Upper lobe of right lung (tissue), 1 donor: ENCODE data around the gene C3orf20. TPM values are rescaled to one million over a fixed set of nuclear protein-coding genes. Genes with fewer than 3 reads are reported as not detected.

Experiments
- ATAC-seq: fragments of 200-7000 bp; cut with Tn5 transposase; one replicate; pipeline ENCODE4 v1.9.1; 2020; ENCODE audit warnings: mild to moderate bottlenecking, moderate library complexity
- DNase-seq: peaks from one replicate; pipeline ENCODE4 v3.0.0-alpha.2; 2020
- H3K27ac ChIP-seq: fragments of 200-600 bp; one replicate; pipeline ENCODE4 v1.8.0; 2022
- H3K27me3 ChIP-seq: fragments of 200-600 bp; one replicate; pipeline ENCODE4 v1.8.0; 2022; ENCODE audit warnings: mild to moderate bottlenecking
- H3K36me3 ChIP-seq: fragments of 200-600 bp; one replicate; pipeline ENCODE4 v1.8.0; 2022
- H3K4me1 ChIP-seq: fragments of 200-600 bp; one replicate; pipeline ENCODE4 v1.8.0; 2022
- H3K4me3 ChIP-seq: fragments of 200-600 bp; one replicate; pipeline ENCODE4 v1.8.0; 2022; ENCODE audit warnings: mild to moderate bottlenecking
- H3K9me3 ChIP-seq: fragments of 200-600 bp; one replicate; pipeline ENCODE4 v1.8.0; 2022
- intact Hi-C: fragments of 100-400 bp; cut with DNase I; formaldehyde crosslinking; loops from one replicate; pipeline ENCODE4 v1.11.0; 2022
- total RNA-seq: library from RNA; stranded (reverse); fragmentation: NEBNext Ultra II Directional; extraction: Animal tissue kit (Norgen Biotek cat#: 25700); gene quantifications from one replicate; pipeline ENCODE4 v1.2.1, GENCODE V29; 2021
- TF ChIP-seq, protein P1 (sequence below): fragments of 200-600 bp; IDR thresholded peaks from one replicate; pipeline ENCODE4 v1.8.0; 2022; ENCODE audit warnings: antibody characterized with exemption
- donor health status: DM: no; HTN: yes; CAD: no; lungs with severe emphysema.

C3orf20 gene
- total RNA-seq, 1 donor from 2014 or later, result 0.14 TPM

DNA sequence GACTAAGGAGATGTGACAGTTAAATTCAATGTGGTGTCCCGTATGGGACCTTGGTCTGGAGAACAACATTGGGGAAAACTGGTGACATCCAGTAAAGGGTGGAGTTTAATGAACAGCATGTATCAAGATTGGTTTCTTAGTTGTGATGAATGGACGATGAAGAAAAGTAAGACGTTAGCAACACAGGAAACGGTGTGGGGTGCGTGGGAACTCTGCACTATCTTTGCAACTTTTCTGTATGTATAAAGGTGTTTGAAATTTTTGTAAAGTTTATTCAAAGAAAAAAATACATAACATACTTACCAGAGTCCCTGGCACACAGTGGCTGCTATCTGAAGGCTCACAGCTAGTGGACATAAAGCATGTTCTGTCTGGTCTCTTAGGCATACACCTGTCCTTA, 29.5 kb upstream of the C3orf20 start:
- H3K27ac ChIP-seq, result no peak overlapping the region
- H3K36me3 ChIP-seq, result no peaks in the 10 kb centered on the region
- TF ChIP-seq, protein P1, sequence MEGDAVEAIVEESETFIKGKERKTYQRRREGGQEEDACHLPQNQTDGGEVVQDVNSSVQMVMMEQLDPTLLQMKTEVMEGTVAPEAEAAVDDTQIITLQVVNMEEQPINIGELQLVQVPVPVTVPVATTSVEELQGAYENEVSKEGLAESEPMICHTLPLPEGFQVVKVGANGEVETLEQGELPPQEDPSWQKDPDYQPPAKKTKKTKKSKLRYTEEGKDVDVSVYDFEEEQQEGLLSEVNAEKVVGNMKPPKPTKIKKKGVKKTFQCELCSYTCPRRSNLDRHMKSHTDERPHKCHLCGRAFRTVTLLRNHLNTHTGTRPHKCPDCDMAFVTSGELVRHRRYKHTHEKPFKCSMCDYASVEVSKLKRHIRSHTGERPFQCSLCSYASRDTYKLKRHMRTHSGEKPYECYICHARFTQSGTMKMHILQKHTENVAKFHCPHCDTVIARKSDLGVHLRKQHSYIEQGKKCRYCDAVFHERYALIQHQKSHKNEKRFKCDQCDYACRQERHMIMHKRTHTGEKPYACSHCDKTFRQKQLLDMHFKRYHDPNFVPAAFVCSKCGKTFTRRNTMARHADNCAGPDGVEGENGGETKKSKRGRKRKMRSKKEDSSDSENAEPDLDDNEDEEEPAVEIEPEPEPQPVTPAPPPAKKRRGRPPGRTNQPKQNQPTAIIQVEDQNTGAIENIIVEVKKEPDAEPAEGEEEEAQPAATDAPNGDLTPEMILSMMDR, result no peak
- DNase-seq, result no peak
- no peak overlapping the region for H3K4me3 ChIP-seq
- no peaks in the 10 kb centered on the region for H3K9me3 ChIP-seq
- peaks cover 16% of the 10 kb centered on the region for H3K27me3 ChIP-seq
- H3K4me1 ChIP-seq, result no peaks in the 10 kb centered on the region
- ATAC-seq, result no peak
- intact Hi-C loops, result no loop called here

DNA sequence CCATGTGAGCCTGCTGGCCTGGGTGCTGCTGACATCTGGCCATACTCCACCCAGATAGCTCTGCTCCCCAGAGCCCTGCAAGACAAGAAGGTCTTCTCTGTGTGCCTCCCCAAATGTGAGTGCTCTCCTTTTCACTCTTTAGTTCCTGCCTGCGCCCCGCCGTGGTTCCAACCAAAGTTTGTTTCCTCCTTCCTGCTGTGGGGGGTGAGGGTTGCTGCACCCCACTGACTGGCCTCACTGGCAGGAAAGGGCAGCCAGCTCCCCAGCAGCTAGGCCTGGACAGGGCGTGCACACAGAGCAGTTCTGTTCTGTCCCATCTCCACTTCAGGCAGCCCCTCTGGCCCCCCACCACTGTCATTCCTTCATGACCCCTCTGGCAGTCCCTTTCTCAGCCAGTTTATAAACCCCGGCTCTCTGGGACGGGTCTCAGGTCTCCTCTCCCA, 28.8 kb upstream of the C3orf20 start:
- DNase-seq (no peak), ATAC-seq (no peak)
- Histone ChIP-seq H3K36me3 (no peaks in the 10 kb centered on the region), H3K9me3 (no peaks in the 10 kb centered on the region), H3K27me3 (peaks cover 11% of the 10 kb centered on the region), H3K4me3 (no peak overlapping the region), H3K4me1 (no peaks in the 10 kb centered on the region), H3K27ac (no peak overlapping the region)
- TF ChIP-seq, protein P1, result no peak
- intact Hi-C loops, result no loop called here

DNA sequence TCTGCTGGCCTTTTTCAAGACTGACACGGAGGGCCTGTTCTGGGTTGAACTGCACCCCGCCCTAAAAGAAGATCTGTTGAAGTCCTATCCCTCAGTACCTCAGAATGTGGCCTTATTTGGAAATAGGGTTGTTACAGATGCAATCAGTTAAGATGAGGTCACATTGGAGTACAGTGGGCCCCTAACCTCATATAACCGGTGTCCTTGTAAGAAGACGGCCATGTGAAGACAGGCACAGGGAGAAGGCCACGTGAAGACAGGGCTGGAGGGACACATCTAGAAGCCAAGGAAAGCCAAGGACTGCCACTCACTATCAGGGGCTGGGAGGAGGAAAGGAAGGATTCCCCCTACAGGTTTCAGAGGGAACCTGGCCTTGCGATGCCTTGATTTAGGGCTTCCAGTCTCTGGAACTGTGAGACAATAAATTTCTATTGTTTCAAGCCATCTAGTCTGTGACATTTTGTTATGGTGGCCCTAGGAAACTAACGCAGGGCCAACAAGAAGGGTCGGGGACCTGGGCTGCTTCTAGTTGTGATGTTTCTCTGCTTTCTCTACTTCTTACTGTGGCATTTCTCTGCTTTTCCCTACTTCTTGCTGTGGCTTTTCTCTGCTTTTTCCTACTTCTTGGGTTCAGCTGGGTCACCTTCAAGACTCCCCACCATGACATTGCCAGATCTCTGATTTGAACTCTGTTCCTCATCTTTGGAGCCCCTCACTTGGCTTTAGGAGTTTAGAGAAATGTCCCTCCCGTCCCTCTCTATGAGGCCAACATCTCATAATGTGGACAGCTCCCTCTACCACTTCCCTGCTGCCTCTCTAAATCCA, 28.1 kb upstream of the C3orf20 start:
- no peak for DNase-seq
- TF ChIP-seq, protein P1, result no peak
- intact Hi-C loops, result no loop called here
- Histone ChIP-seq H3K4me1 (no peaks in the 10 kb centered on the region), H3K27ac (no peak overlapping the region), H3K9me3 (no peaks in the 10 kb centered on the region), H3K27me3 (peaks cover 4% of the 10 kb centered on the region), H3K36me3 (no peaks in the 10 kb centered on the region), H3K4me3 (no peak overlapping the region)
- ATAC-seq, result no peak

DNA sequence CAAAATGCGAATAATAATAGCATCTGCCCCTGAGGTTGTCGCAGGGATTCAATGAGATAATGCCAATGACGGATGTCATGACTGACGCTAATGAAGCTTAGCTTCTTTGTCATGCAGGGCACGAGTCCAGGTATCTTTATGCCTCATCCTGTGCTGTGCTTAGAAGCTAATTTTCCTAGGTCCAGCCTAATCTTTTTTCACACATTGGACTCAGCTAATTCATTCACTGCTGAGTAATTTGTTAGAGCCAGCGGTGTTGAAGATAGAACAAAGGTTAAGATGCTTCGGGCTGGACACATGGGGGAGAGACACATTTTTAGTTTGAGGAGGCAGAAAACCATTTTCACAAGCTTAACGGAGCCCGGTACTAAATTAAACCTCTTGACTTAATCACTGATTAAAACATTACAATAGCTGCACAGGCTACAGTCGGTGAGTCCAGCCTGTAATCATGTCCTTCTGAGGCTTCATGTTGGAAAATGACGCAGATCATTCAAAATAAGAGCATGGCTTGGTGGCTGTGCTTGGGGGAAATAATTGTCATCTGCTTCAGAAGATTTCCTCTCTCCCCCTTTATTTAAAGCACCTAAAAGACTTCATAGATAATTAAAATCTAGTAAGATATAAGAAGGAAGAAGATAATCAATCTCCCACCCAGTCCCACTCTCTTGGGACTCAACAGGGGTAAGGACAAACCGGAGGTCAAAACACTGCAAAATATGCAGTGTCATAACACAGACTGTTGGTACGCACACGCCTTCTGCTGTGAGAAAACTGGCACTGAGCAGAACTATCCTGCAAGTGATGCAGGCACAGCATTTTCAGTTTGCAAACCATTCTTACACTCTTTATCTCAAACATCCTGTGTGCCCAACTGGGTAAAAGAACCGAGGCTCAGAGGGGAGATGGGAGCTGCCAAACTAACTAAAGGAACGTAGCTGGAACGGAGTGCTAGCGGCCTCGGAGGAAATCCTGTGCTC, 26.7 kb upstream of the C3orf20 start:
- peaks cover 10% of the 10 kb centered on the region for H3K4me1 ChIP-seq
- H3K4me3 ChIP-seq, result no peak overlapping the region
- no peak overlapping the region for H3K27ac ChIP-seq
- intact Hi-C loops, result no loop called here
- H3K27me3 ChIP-seq, result no peaks in the 10 kb centered on the region
- ATAC-seq, result no peak
- H3K9me3 ChIP-seq, result no peaks in the 10 kb centered on the region
- TF ChIP-seq, protein P1, result no peak
- DNase-seq, result no peak
- no peaks in the 10 kb centered on the region for H3K36me3 ChIP-seq

DNA sequence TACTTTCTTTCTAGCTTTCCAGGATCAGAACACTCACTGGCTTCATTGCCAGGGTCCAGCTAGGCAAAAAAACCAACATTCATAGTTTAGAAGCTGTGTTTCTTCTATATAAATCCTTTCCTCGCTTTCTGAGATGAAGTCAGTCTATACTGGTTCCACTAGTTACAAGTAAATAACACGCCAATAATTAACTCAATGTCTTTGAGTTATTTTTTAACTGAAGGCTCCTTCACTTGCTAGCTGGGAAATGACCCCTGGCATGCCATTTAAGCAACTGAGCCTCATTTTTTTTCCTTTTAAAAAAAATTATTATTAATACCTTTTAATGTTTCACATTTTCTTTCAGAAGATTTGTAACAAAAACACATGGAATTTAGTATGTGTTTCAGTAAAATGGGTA, 25.5 kb upstream of the C3orf20 start:
- intact Hi-C loops, result no loop called here
- H3K27ac ChIP-seq, result no peak overlapping the region
- H3K9me3 ChIP-seq, result no peaks in the 10 kb centered on the region
- H3K27me3 ChIP-seq, result no peaks in the 10 kb centered on the region
- ATAC-seq (no peak), DNase-seq (no peak)
- peaks cover 2% of the 10 kb centered on the region for H3K36me3 ChIP-seq
- peaks cover 21% of the 10 kb centered on the region for H3K4me1 ChIP-seq
- H3K4me3 ChIP-seq, result no peak overlapping the region
- TF ChIP-seq, protein P1, result no peak
